DOHH2 (cell line): Measurements from ENCODE around the gene C19orf25.
A peak's percentile ranks its signal among the peaks of the same experiment; 100 is the strongest.

Source experiments
- H3F3A ChIP-seq: fragments of 200-600 bp; sonication (generic), shearing (Covaris generic); 2 replicates; pipeline ENCODE4 v1.6.0; 2016; ENCODE audit warnings: antibody characterized with exemption, mild to moderate bottlenecking; ENCODE audit not compliant: control insufficient read depth, insufficient read depth
- H3K27ac ChIP-seq: fragments of 200-600 bp; sonication (generic); 2 replicates; pipeline ENCODE4 v1.5.1; 2014; ENCODE audit warnings: low read depth, mild to moderate bottlenecking, low read length, moderate library complexity
- H3K27me3 ChIP-seq: fragments of 200-600 bp; sonication (generic); 2 replicates; pipeline ENCODE4 v1.6.1; 2014; ENCODE audit warnings: mild to moderate bottlenecking, low read length, mixed read lengths; ENCODE audit not compliant: control insufficient read depth
- H3K36me3 ChIP-seq: fragments of 200-600 bp; sonication (generic); 2 replicates; pipeline ENCODE4 v1.6.1; 2014; ENCODE audit warnings: mild to moderate bottlenecking, low read length, moderate library complexity, mixed read lengths; ENCODE audit not compliant: control insufficient read depth
- H3K4me1 ChIP-seq: fragments of 200-600 bp; sonication (generic); 2 replicates; pipeline ENCODE4 v1.6.1; 2014; ENCODE audit warnings: mild to moderate bottlenecking, low read length, mixed read lengths; ENCODE audit not compliant: control insufficient read depth
- H3K4me2 ChIP-seq: fragments of 200-600 bp; sonication (generic); 2 replicates; pipeline ENCODE4 v1.6.0; 2014; ENCODE audit warnings: mild to moderate bottlenecking, low read length, moderate library complexity
- H3K4me3 ChIP-seq: fragments of 200-600 bp; sonication (generic); 2 replicates; pipeline ENCODE4 v1.5.1; 2014; ENCODE audit warnings: mild to moderate bottlenecking, low read length, mixed read lengths
- H3K79me2 ChIP-seq: fragments of 200-600 bp; sonication (generic); 2 replicates; pipeline ENCODE4 v1.6.1; 2014; ENCODE audit warnings: mild to moderate bottlenecking, low read length, mixed read lengths; ENCODE audit not compliant: control insufficient read depth
- H3K9me2 ChIP-seq: fragments of 200-600 bp; sonication (generic); replicated peaks from 2 replicates; pipeline ENCODE4 v1.6.1; 2014; ENCODE audit warnings: mild to moderate bottlenecking, low read length, mixed read lengths; ENCODE audit not compliant: control insufficient read depth
- H3K9me3 ChIP-seq: fragments of 200-600 bp; sonication (generic); 2 replicates; pipeline ENCODE4 v1.6.1; 2014; ENCODE audit warnings: antibody characterized with exemption, low read length, mixed read lengths; ENCODE audit not compliant: control insufficient read depth, insufficient read depth
- H4K20me1 ChIP-seq: fragments of 200-600 bp; sonication (generic); 2 replicates; pipeline ENCODE4 v1.6.0; 2014; ENCODE audit warnings: low read depth, mild to moderate bottlenecking, antibody characterized with exemption, low read length, moderate library complexity; ENCODE audit not compliant: control insufficient read depth, insufficient read depth
- CTCF ChIP-seq: fragments of 200-600 bp; sonication (generic); IDR thresholded peaks from one replicate; pipeline ENCODE4 v1.5.1; 2014; ENCODE audit warnings: antibody characterized with exemption, mild to moderate bottlenecking, low read depth, low read length; ENCODE audit not compliant: poor library complexity, severe bottlenecking
- EZH2phosphoT487 ChIP-seq: fragments of 200-600 bp; sonication (generic); IDR thresholded peaks from 2 replicates; pipeline ENCODE4 v1.6.1; 2017; ENCODE audit warnings: borderline replicate concordance, mild to moderate bottlenecking, antibody characterized with exemption, low read length, moderate library complexity, mixed read lengths

Gene C19orf25

GRCh38 chr19:1451916-1452801, 26.9 kb downstream of the C19orf25 start:
- TF ChIP-seq EZH2phosphoT487, result no peak
- no peak for TF ChIP-seq CTCF
- no peak overlapping the region for H3K4me3 ChIP-seq
- peaks cover 34% of the 10 kb centered on the region for H3K27me3 ChIP-seq
- H4K20me1 ChIP-seq, result peaks cover 6% of the 10 kb centered on the region
- H3K9me2 ChIP-seq, result no peaks in the 10 kb centered on the region
- peaks cover 37% of the 10 kb centered on the region for H3K4me1 ChIP-seq
- H3K4me2 ChIP-seq, result no peak overlapping the region
- peaks cover 8% of the 10 kb centered on the region; the same call in 1 of the 2 replicates for H3F3A ChIP-seq
- H3K36me3 ChIP-seq, result no peaks in the 10 kb centered on the region
- no peaks in the 10 kb centered on the region for H3K79me2 ChIP-seq
- H3K9me3 ChIP-seq, result no peaks in the 10 kb centered on the region
- H3K27ac ChIP-seq, result no peak overlapping the region

GRCh38 chr19:1450735-1451731, 28.0 kb downstream of the C19orf25 start:
- TF ChIP-seq EZH2phosphoT487 (no peak), CTCF (no peak)
- Histone ChIP-seq H3K79me2 (no peaks in the 10 kb centered on the region), H3K4me3 (no peak overlapping the region), H3K4me1 (peaks cover 34% of the 10 kb centered on the region), H4K20me1 (peaks cover 5% of the 10 kb centered on the region), H3K36me3 (no peaks in the 10 kb centered on the region), H3K27ac (no peak overlapping the region), H3K9me3 (no peaks in the 10 kb centered on the region), H3K4me2 (no peak overlapping the region), H3K9me2 (no peaks in the 10 kb centered on the region), H3K27me3 (peaks cover 41% of the 10 kb centered on the region), H3F3A (peaks cover 8% of the 10 kb centered on the region; the same call in 1 of the 2 replicates)

- H3K27ac ChIP-seq, result no peak within 1 kb of the TSS
- peak within 1 kb of the TSS; percentile 16; the same call in 1 of the 2 replicates for H3K4me3 ChIP-seq
- H3K9me3 ChIP-seq, result no peaks in the 10 kb centered on the region
These were observed 29.3 kb downstream of the C19orf25 start, which contains the start of gene APC2 for GRCh38 chr19:1449467-1450442. Gene APC2, plus strand, starts transcription at chr19:1450121. Its CDS starts 2,881 bp downstream, at chr19:1453002.

More at GRCh38 chr19:1449467-1450442, 29.3 kb downstream of the C19orf25 start, which contains the start of gene APC2:
- TF ChIP-seq EZH2phosphoT487 (no peak), CTCF (no peak)
- H3K9me2 ChIP-seq, result no peaks in the 10 kb centered on the region
- peaks cover 6% of the 10 kb centered on the region; the same call in 1 of the 2 replicates for H4K20me1 ChIP-seq
- peaks cover 8% of the 10 kb centered on the region for H3F3A ChIP-seq
- H3K4me2 ChIP-seq, result peak within 1 kb of the TSS; percentile 36
- no peaks in the 10 kb centered on the region for H3K79me2 ChIP-seq
- no peaks in the 10 kb centered on the region for H3K36me3 ChIP-seq
- peaks cover 29% of the 10 kb centered on the region for H3K4me1 ChIP-seq
- peaks cover 41% of the 10 kb centered on the region for H3K27me3 ChIP-seq
